GM12873 (cell line): ENCODE results near the gene GABBR2.

Source experiments
- TF ChIP-seq, protein P1 (sequence below): IDR thresholded peaks from 2 replicates; pipeline ENCODE4 v1.5.1; 2012; ENCODE audit warnings: low read depth, mild to moderate bottlenecking, moderate library complexity, low read length, control low read depth; ENCODE audit not compliant: insufficient read depth; ENCODE audit errors: missing control alignments

GABBR2 gene

DNA sequence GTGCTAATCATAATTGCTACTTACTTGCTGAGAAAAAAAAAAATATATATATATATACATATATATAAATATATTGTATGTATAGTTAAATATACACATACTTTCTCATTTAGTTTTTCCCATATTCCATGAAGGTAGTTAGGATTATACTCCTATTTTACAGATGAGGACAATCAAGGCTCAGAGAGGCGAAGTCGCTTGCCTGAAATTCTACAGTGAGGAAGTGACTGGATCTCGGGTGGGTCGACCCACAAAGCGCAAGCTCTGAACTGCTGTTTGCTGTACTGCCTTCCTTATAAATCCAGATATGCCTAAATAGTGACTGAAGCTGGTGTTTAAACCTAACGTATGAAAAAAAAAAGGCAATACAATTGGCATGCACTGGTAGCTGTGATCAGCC is 305.0 kb downstream of the GABBR2 start:
- TF ChIP-seq, protein P1, sequence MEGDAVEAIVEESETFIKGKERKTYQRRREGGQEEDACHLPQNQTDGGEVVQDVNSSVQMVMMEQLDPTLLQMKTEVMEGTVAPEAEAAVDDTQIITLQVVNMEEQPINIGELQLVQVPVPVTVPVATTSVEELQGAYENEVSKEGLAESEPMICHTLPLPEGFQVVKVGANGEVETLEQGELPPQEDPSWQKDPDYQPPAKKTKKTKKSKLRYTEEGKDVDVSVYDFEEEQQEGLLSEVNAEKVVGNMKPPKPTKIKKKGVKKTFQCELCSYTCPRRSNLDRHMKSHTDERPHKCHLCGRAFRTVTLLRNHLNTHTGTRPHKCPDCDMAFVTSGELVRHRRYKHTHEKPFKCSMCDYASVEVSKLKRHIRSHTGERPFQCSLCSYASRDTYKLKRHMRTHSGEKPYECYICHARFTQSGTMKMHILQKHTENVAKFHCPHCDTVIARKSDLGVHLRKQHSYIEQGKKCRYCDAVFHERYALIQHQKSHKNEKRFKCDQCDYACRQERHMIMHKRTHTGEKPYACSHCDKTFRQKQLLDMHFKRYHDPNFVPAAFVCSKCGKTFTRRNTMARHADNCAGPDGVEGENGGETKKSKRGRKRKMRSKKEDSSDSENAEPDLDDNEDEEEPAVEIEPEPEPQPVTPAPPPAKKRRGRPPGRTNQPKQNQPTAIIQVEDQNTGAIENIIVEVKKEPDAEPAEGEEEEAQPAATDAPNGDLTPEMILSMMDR, result no peak

DNA sequence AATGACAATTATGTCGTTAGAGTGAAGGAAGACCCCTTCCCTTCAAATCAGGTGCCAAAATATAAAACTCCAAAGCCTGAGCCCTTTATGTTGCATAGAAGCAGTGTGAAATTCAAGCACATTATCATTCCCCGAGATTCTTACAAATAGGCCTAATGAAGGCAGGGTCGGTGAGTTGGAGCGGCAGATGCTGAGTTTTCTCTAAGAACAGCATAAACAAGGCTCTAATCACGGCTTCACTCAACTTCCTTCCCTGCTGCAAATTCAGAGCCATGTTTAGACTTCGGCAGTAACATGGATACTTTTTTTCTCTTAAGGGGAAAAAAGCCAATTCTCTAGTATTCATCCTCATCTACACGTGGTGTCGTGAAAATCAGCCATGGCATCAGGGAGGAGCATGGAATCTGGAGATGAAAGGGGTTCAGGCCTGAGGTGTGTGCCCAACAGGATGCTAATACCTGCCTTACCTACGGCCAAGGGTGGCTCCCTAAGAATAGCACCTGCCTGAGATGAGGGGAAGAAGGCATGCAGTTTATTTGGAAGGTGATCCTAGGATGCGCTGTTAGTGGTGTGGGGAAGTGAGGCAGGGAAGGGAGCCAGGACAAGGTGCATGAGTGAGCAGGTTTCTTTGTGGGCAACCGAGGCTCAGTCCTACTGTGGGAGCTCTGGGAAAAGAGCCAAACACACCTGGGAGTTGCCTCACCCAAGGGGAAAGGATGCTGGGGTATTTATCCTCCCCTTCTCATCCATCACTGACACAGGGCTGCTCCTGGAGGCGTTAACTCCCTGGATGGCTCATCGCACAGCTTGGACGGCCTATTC is 306.5 kb downstream of the GABBR2 start:
- TF ChIP-seq, protein P1, result no peak

GRCh38 chr9:98401140-98402018 is 307.4 kb downstream of the GABBR2 start:
- TF ChIP-seq, protein P1, result no peak

DNA sequence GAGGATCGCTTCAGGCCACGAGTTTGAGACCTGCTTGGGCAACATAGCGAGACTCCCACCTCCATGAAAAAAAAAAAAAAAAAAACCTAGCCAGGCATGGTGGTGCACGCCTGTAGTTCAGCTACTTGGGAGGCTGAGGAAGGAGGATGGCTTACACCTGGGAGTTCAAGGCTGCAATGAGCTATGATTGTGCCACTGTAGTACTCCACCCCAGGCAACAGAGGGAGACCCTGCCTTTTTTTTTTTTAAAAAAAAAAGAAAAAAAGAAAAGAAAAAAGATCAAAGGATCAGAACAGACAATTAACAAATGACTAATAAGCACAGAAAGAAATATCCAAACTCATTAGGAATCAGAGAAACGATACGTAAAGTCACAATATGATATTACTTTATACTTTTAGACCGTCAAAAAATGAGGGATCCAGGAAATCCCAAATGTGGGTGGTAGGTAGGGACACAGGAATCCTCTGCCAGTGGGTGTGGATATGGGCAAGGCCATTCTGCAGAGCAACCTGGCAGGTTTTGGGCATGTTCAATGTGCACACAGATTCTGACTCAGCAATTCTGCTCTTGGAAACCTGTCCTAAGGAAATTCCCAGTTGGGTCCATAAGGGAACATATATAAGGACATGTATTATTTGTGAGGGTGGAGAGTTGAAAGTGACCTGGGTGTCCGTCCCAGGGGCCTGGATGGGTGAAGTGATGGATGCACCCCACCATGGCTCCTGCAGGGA is 308.6 kb downstream of the GABBR2 start:
- TF ChIP-seq, protein P1, result no peak

DNA sequence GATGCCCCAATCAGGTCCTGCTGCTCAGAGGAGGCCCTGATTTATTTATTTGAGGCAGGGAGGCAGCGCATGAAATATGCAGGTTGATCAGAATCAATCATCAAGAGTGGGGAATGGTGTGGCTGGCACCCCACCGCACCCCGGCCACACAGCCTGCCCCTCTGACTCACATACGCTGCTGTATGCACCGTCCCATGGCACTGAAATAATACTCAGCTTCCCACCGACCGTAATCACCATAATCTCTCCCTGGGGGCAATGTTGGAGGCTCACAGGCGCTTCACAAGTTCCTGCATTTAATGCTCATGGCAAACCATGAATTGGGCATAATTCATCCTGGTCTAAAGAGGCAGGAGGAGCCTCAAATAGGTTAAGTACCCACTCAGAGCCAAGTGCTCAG is 312.1 kb downstream of the GABBR2 start:
- TF ChIP-seq, protein P1, result no peak

GRCh38 chr9:98396236-98396635 is 312.5 kb downstream of the GABBR2 start:
- TF ChIP-seq, protein P1, result no peak
